ENCODE measurements around the gene ICAM1. TPM values are rescaled to one million over a fixed set of nuclear protein-coding genes. Genes with fewer than 3 reads are reported as not detected.
A peak's percentile ranks its signal among the peaks of the same experiment; 100 is the strongest.

Gene ICAM1
- total and polyA plus RNA-seq, 10 of the 15 experiments (the other 5 are each of a cell fraction or from before 2014, with no cell fraction given), result 7.6 to 115 (median 60.2) TPM

GRCh38 chr19:10230861-10231611 is 39.9 kb upstream of the ICAM1 start, which contains the start of gene S1PR2 (continued):
- TF ChIP-seq FOS (IDR thresholded peaks at IDR 0.05; ENCODE audit: borderline replicate concordance, extremely low read depth, insufficient read length), result no peak
- no peak for TF ChIP-seq PRDM15 (CRISPR knock-in tag; IDR thresholded peaks at IDR 0.05)
- no peak for TF ChIP-seq SMAD1 (IDR thresholded peaks at IDR 0.05; ENCODE audit: low read depth, partially characterized antibody)
- peak; percentile 95 for TF ChIP-seq CREM (IDR thresholded peaks at IDR 0.05; ENCODE audit: low read depth)
- no peak for TF ChIP-seq E2F8 (IDR thresholded peaks at IDR 0.05; ENCODE audit: low read depth, partially characterized antibody)
- peak; percentile 25; the same call in 1 of the 3 replicates for TF ChIP-seq POU2F2 (IDR thresholded peaks at IDR 0.05; ENCODE audit: borderline replicate concordance, low read depth, low read length)
- TF ChIP-seq BCL3 (IDR thresholded peaks at IDR 0.05; ENCODE audit: borderline replicate concordance, insufficient read depth, low read depth, low read length, poor library complexity, severe bottlenecking), result no peak
- no peak for TF ChIP-seq KLF5 (IDR thresholded peaks at IDR 0.05; ENCODE audit: partially characterized antibody)
- TF ChIP-seq RELA (IDR thresholded peaks at IDR 0.05; ENCODE audit: borderline replicate concordance, partially characterized antibody), result no peak
- no peak for TF ChIP-seq BRCA1 (IDR thresholded peaks at IDR 0.05; ENCODE audit: low read depth, low read length)
- TF ChIP-seq BACH1 (IDR thresholded peaks at IDR 0.05; ENCODE audit: borderline replicate concordance), result peak; percentile 67; the same call in 1 of the 2 replicates
- peak; percentile 81 for TF ChIP-seq TCF12 (IDR thresholded peaks at IDR 0.05; ENCODE audit: low read depth, low read length)
- TF ChIP-seq SREBF1 (IDR thresholded peaks at IDR 0.05; ENCODE audit: low read length), result no peak
- no peak for TF ChIP-seq RFX5 (IDR thresholded peaks at IDR 0.05; ENCODE audit: low read depth, low read length)
- no peak for TF ChIP-seq TCF7 (IDR thresholded peaks at IDR 0.05; ENCODE audit: borderline replicate concordance)
- no peak for TF ChIP-seq HDGF (IDR thresholded peaks at IDR 0.05)
- TF ChIP-seq SP1 (IDR thresholded peaks at IDR 0.05; ENCODE audit: low read depth, low read length), result peak; percentile 12
- no peak for TF ChIP-seq NRF1 (conservative IDR thresholded peaks at IDR 0.05; ENCODE audit: low read depth, low read length)
- TF ChIP-seq MEF2A (IDR thresholded peaks at IDR 0.05; ENCODE audit: insufficient read depth, low read depth, low read length), result no peak
- no peak for TF ChIP-seq YBX1 (IDR thresholded peaks at IDR 0.05)
- 0 out of 2 replicates have a peak, but pooled peaks have one; percentile 31 for TF ChIP-seq TAF1 (IDR thresholded peaks at IDR 0.05; ENCODE audit: borderline replicate concordance, low read depth, low read length)
- TF ChIP-seq HSF1 (IDR thresholded peaks at IDR 0.05; ENCODE audit: low read depth, low read length), result no peak

All from GM12878 (cell line).